Neutrophil (primary cell): Measurements from ENCODE around the gene PLA2G6.

Experiments used
- H3K27ac ChIP-seq: fragments of 200-600 bp; sonication (generic); 2 replicates; pipeline ENCODE4 v1.5.1; 2016; ENCODE audit warnings: mild to moderate bottlenecking, moderate library complexity
- H3K27me3 ChIP-seq: fragments of 200-600 bp; sonication (generic); 2 replicates; pipeline ENCODE4 v1.6.0; 2016; ENCODE audit warnings: mild to moderate bottlenecking
- H3K36me3 ChIP-seq: fragments of 200-600 bp; sonication (generic); 2 replicates; pipeline ENCODE4 v1.5.1; 2017
- H3K4me1 ChIP-seq, 2 experiments: fragments of 200-600 bp in 1 of 2; sonication (generic) in 1 of 2; 1 replicate in 1 of 2; 2 replicates in 1 of 2; pipeline versions ENCODE4 v1.5.1 to v1.6.1; 2013 to 2016; ENCODE audit warnings: low read depth in 1 of 2, low read length in 1 of 2, mild to moderate bottlenecking in 1 of 2, moderate library complexity in 1 of 2; ENCODE audit not compliant: control insufficient read depth in 1 of 2, insufficient read depth in 1 of 2
- H3K4me3 ChIP-seq, 2 experiments: fragments of 200-600 bp in 1 of 2; sonication (generic) in 1 of 2; 1 replicate in 1 of 2; 2 replicates in 1 of 2; pipeline ENCODE4 v1.5.1; 2013 to 2016; ENCODE audit warnings: low read depth in 1 of 2, low read length in 1 of 2, mild to moderate bottlenecking in 1 of 2, moderate library complexity in 1 of 2
- H3K9me3 ChIP-seq: fragments of 200-600 bp; sonication (generic); 2 replicates; pipeline ENCODE4 v1.5.1; 2016
- TF ChIP-seq, protein P1 (sequence below): fragments of 200-600 bp; sonication (generic); IDR thresholded peaks from 2 replicates; pipeline ENCODE4 v1.5.1; 2016; ENCODE audit warnings: antibody characterized with exemption

Gene PLA2G6

DNA sequence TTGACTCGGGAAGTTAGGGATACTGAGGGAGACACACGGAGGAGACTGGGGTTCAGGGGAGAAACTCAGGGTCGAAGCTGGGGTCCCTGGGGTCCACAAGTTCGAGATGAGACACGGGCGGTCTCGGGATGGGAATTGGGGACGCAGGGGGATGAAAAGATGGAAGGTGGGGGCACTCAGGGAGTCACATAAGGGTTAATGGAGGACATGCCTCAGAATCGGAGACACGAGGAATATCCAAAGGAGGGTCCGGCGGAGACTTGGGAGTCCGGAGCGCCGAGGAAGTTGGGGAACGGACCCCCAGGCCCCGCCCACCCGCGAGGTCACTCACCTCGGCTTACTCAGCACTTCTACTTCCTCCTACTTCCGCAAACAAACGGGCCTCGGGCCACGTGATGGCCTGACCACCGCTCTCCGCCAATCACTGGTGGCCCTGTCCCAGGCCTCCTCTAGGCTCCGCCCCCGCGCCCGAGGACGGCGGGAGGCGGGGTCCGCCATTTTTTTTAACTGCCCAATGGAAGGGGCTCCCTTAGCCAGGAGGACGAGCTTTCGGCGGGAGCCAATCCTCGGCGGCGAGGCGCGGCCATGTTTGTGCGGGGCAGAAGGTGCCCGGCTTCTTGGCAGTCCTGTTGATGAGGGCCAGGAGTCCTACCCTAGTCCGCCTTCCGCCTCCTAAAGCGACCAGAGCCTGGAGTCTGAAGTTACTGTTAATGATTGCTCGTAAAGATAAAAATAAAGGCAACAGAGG, at the start of gene PLA2G6:
TSS of gene PLA2G6 (minus strand) at position 378 of the 748 bp plus-strand sequence. CDS start 12,404 bp downstream, outside the sequence.
- no peaks in the 10 kb centered on the region for H3K27me3 ChIP-seq
- TF ChIP-seq, protein P1, sequence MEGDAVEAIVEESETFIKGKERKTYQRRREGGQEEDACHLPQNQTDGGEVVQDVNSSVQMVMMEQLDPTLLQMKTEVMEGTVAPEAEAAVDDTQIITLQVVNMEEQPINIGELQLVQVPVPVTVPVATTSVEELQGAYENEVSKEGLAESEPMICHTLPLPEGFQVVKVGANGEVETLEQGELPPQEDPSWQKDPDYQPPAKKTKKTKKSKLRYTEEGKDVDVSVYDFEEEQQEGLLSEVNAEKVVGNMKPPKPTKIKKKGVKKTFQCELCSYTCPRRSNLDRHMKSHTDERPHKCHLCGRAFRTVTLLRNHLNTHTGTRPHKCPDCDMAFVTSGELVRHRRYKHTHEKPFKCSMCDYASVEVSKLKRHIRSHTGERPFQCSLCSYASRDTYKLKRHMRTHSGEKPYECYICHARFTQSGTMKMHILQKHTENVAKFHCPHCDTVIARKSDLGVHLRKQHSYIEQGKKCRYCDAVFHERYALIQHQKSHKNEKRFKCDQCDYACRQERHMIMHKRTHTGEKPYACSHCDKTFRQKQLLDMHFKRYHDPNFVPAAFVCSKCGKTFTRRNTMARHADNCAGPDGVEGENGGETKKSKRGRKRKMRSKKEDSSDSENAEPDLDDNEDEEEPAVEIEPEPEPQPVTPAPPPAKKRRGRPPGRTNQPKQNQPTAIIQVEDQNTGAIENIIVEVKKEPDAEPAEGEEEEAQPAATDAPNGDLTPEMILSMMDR = no peak
- H3K9me3 ChIP-seq = no peaks in the 10 kb centered on the region
- H3K36me3 ChIP-seq = no peaks in the 10 kb centered on the region
- peak within 1 kb of the TSS; percentile 77 to 79 for H3K4me3 ChIP-seq
- H3K4me1 ChIP-seq = peaks cover 31 to 37% of the 10 kb centered on the region in 2 experiments
- peak within 1 kb of the TSS; percentile 98 for H3K27ac ChIP-seq

DNA sequence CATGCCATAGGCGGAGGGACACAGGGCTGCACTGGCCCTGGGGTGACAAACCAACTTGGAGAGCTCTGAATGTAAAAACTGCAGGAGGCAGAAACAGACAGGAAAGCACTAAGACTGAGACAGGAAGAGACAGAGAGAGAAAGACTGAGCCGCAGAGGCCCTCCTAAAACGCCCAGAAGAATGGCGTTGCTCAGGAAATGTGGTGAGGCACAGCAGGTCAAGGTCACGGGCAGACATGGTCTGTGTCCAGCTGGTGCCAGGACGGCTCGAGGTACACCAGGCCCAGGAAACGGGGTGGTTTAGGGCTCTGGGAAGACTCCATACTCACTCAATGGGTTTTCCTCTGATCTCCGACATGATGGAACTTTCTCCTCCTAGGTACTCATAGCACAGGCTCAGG, 49.3 kb upstream of the PLA2G6 start:
- peak overlapping the region; percentile 72 for H3K27ac ChIP-seq

DNA sequence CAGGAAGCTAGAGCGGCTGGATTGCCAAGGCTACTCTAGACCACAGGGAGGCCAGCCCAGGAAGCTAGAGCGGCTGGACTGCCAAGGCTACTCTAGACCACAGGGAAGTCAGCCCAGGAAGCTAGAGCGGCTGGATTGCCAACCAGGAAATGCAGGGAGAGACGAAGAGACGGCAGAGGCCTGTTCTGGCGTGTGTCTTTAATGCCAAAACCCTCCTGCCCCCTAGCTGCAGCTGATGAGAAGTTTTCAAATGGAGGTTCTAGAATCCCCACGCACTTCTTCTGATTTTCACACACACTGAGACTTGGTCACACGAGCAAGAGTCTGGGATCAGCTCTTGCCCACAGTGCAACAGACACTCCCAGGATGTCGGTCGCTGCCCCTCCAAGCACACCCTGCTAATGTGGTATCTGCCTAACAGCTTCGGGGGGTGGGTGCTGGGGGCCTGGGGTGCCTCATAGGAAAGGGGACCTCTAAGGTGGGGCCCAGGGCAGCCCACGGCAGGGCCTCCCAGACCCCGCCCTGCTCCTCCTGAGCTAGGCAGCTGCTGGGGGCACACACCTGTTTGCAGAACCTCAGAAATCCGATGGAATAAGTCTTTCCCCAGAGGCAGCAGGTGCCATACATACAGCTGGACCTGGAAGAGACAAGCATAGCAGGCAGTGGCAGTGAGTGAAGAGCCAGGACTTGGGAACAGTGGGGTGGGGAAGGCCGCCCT, 48.6 kb upstream of the PLA2G6 start:
- Histone ChIP-seq H3K9me3 (no peaks in the 10 kb centered on the region), H3K27ac (peak overlapping the region; percentile 72), H3K4me3 (no peak overlapping the region), H3K27me3 (no peaks in the 10 kb centered on the region), H3K4me1 (peaks cover 4 to 12% of the 10 kb centered on the region in 2 experiments), H3K36me3 (peaks cover 91% of the 10 kb centered on the region)
- TF ChIP-seq, protein P1 = no peak

More for the DNA sequence above, 49.3 kb upstream of the PLA2G6 start:
- peaks cover 92% of the 10 kb centered on the region for H3K36me3 ChIP-seq
- TF ChIP-seq, protein P1 = no peak
- no peak overlapping the region for H3K4me3 ChIP-seq
- H3K9me3 ChIP-seq = no peaks in the 10 kb centered on the region
- peaks cover 4 to 12% of the 10 kb centered on the region in 2 experiments for H3K4me1 ChIP-seq
- no peaks in the 10 kb centered on the region for H3K27me3 ChIP-seq

DNA sequence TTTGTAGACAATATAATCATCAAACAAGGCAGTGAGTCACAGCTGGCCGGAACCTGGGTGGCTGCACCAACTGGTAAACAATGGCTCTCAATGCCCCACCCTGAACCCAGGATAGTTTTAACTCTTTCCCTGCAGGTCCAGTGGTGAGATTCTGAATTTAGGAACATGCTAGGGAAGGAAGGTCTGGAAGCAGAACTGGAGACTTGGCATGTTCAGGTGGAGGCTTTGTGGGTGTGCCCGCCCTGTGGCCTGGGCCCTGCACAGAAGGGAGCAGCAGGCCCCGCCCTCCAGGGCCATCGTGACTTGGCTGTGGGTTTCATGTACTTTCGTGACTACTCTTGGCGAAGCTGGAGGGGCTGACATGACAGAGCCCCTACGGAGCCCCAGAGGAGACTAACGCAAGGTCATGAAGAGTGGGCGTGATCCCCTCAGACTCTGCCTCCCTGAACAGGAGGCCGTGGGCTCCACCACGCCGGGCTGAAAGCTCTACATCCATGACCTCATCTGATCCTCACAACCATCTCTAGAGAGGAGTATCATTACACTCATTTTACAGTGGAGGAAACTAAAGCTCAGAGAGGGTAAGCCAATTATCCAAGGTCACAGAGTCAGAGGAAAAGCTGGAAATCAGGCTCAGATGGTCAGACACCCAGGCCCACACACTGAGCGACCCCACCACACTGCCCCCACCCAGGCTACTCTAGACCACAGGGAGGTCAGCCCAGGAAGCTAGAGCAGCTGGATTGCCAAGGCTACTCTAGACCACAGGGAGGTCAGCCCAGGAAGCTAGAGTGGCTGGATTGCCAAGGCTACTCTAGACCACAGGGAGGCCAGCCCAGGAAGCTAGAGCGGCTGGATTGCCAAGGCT, 47.5 kb upstream of the PLA2G6 start:
- TF ChIP-seq, protein P1 = no peak
- no peaks in the 10 kb centered on the region for H3K9me3 ChIP-seq
- peaks cover 4 to 12% of the 10 kb centered on the region in 2 experiments for H3K4me1 ChIP-seq
- H3K27me3 ChIP-seq = no peaks in the 10 kb centered on the region
- peaks cover 91% of the 10 kb centered on the region for H3K36me3 ChIP-seq
- peak overlapping the region; percentile 56 for H3K27ac ChIP-seq
- no peak overlapping the region for H3K4me3 ChIP-seq

DNA sequence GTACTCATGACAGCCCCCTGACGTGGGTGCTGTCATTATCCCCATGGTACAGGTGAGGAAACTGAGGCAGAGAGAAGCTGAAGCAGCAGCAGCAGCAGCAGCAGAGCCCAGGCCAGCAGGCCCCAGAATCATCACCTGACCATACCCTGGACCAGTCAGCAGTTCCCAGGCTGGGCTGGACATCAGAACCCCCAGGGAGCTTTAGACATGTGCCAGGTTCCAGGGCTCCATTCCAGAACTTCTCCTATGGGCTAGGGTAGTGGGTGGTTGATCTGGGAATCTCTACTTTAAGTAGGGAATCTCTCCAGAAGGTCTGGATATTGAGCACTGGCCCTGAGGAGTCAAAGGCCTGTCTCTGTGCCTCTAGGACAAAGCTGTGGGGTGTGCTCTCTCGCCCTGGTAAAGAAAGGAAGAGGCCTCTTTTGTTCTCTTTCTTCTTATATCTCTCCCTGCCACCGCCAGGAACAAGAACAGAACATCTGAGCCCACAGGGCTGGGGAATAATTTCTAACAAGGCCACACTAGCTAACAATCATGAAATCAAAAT, 46.8 kb upstream of the PLA2G6 start:
- H3K4me1 ChIP-seq = peaks cover 4 to 12% of the 10 kb centered on the region in 2 experiments
- peak overlapping the region; percentile 56 for H3K27ac ChIP-seq
- H3K27me3 ChIP-seq = no peaks in the 10 kb centered on the region
- no peak overlapping the region for H3K4me3 ChIP-seq
- H3K9me3 ChIP-seq = no peaks in the 10 kb centered on the region
- H3K36me3 ChIP-seq = peaks cover 91% of the 10 kb centered on the region
- TF ChIP-seq, protein P1 = no peak
